ENCODE data around the gene PRSS33. TPM values are rescaled to one million over a fixed set of nuclear protein-coding genes. Genes with fewer than 3 reads are reported as not detected.
A peak's percentile ranks its signal among the peaks of the same experiment; 100 is the strongest.

Gene PRSS33
- total RNA-seq, 2 experiments from 2014 or later, result not detected

- no peak overlapping the region for H3K27ac Mint-ChIP-seq
- peaks cover 21% of the 10 kb centered on the region for H3K27me3 Mint-ChIP-seq
- no peaks in the 10 kb centered on the region for H3K36me3 Mint-ChIP-seq
- no peak overlapping the region for H3K4me3 Mint-ChIP-seq
- H3K9me3 Mint-ChIP-seq (ENCODE audit: low read depth), result peaks cover 2% of the 10 kb centered on the region
- ATAC-seq (no peak), DNase-seq (no peak)
- no peaks in the 10 kb centered on the region for H3K4me1 Mint-ChIP-seq
- CTCF ChIA-PET, result interaction anchor here (0.7 kb wide), 1 partner anchor 531 kb away, joined by 3 read pairs; no protein-coding TSS in a partner anchor
Measured at GRCh38 chr16:2799859-2800226, 12.5 kb upstream of the PRSS33 start.

- CTCF ChIA-PET, result no interaction called here
- DNase-seq, result no peak
- Mint-ChIP-seq H3K27me3 (peaks cover 22% of the 10 kb centered on the region), H3K36me3 (no peaks in the 10 kb centered on the region), H3K27ac (no peak overlapping the region), H3K9me3 (ENCODE audit: low read depth) (peaks cover 2% of the 10 kb centered on the region), H3K4me1 (no peaks in the 10 kb centered on the region), H3K4me3 (no peak overlapping the region)
- no peak for ATAC-seq
Measured at GRCh38 chr16:2799205-2799858, 12.0 kb upstream of the PRSS33 start.

- H3K9me3 Mint-ChIP-seq (ENCODE audit: low read depth), result peaks cover 1% of the 10 kb centered on the region
- H3K27me3 Mint-ChIP-seq, result peaks cover 22% of the 10 kb centered on the region
- H3K27ac Mint-ChIP-seq, result no peak overlapping the region
- H3K4me1 Mint-ChIP-seq, result no peaks in the 10 kb centered on the region
- no peak overlapping the region for H3K4me3 Mint-ChIP-seq
- CTCF ChIA-PET, result no interaction called here
- H3K36me3 Mint-ChIP-seq, result no peaks in the 10 kb centered on the region
- DNase-seq (no peak), ATAC-seq (no peak)
Measured at GRCh38 chr16:2798723-2799204, 11.4 kb upstream of the PRSS33 start.

GRCh38 chr16:2795395-2796143 lies 8.2 kb upstream of the PRSS33 start:
- ATAC-seq (no peak), DNase-seq (no peak)
- Mint-ChIP-seq H3K4me3 (no peak overlapping the region), H3K4me1 (no peaks in the 10 kb centered on the region), H3K27me3 (peaks cover 34% of the 10 kb centered on the region), H3K36me3 (no peaks in the 10 kb centered on the region), H3K9me3 (ENCODE audit: low read depth) (no peaks in the 10 kb centered on the region), H3K27ac (no peak overlapping the region)
- CTCF ChIA-PET, result no interaction called here

- CTCF ChIA-PET, result no interaction called here
- H3K27me3 Mint-ChIP-seq, result peaks cover 37% of the 10 kb centered on the region
- DNase-seq (no peak), ATAC-seq (no peak)
- no peaks in the 10 kb centered on the region for H3K9me3 Mint-ChIP-seq (ENCODE audit: low read depth)
- no peak overlapping the region for H3K27ac Mint-ChIP-seq
- no peaks in the 10 kb centered on the region for H3K4me1 Mint-ChIP-seq
- H3K4me3 Mint-ChIP-seq, result no peak overlapping the region
- H3K36me3 Mint-ChIP-seq, result no peaks in the 10 kb centered on the region
Measured at GRCh38 chr16:2792940-2793339, 5.6 kb upstream of the PRSS33 start.

GRCh38 chr16:2791174-2791573 lies 3.8 kb upstream of the PRSS33 start:
- no peak overlapping the region for H3K4me3 Mint-ChIP-seq
- H3K36me3 Mint-ChIP-seq, result no peaks in the 10 kb centered on the region
- H3K4me1 Mint-ChIP-seq, result peaks cover 3% of the 10 kb centered on the region
- H3K9me3 Mint-ChIP-seq (ENCODE audit: low read depth), result no peaks in the 10 kb centered on the region
- CTCF ChIA-PET, result interaction anchor here (0.8 to 1.4 kb wide), 2 partner anchors 13 to 26 kb away, joined by 3 read pairs; partner anchors contain the start of gene PRSS21
- DNase-seq (no peak), ATAC-seq (no peak)
- peaks cover 37% of the 10 kb centered on the region for H3K27me3 Mint-ChIP-seq
- H3K27ac Mint-ChIP-seq, result no peak overlapping the region

- H3K36me3 Mint-ChIP-seq, result no peaks in the 10 kb centered on the region
- H3K27me3 Mint-ChIP-seq, result peaks cover 33% of the 10 kb centered on the region
- DNase-seq (no peak), ATAC-seq (no peak)
- H3K4me1 Mint-ChIP-seq, result peaks cover 6% of the 10 kb centered on the region
- no peak overlapping the region for H3K27ac Mint-ChIP-seq
- no peak overlapping the region for H3K4me3 Mint-ChIP-seq
- H3K9me3 Mint-ChIP-seq (ENCODE audit: low read depth), result no peaks in the 10 kb centered on the region
- CTCF ChIA-PET, result interaction anchor here (0.7 to 1.4 kb wide), 3 partner anchors 26 to 77 kb away, joined by 3 to 4 read pairs (median 3); partner anchors contain the start of gene PRSS21
Measured at GRCh38 chr16:2790631-2791030, 3.3 kb upstream of the PRSS33 start.

GRCh38 chr16:2787961-2788360 lies 601 bp upstream of the PRSS33 start:
- H3K27ac Mint-ChIP-seq, result no peak overlapping the region

GRCh38 chr16:2786826-2787151 lies 571 bp downstream of the PRSS33 start:
- H3K27me3 Mint-ChIP-seq, result peaks cover 15% of the 10 kb centered on the region
- no peak overlapping the region for H3K4me3 Mint-ChIP-seq
- H3K36me3 Mint-ChIP-seq, result no peaks in the 10 kb centered on the region
- CTCF ChIA-PET, result no interaction called here
- DNase-seq (no peak), ATAC-seq (no peak)
- H3K27ac Mint-ChIP-seq, result no peak overlapping the region
- peaks cover 9% of the 10 kb centered on the region for H3K4me1 Mint-ChIP-seq
- H3K9me3 Mint-ChIP-seq (ENCODE audit: low read depth), result no peaks in the 10 kb centered on the region

More at GRCh38 chr16:2787961-2788360, 601 bp upstream of the PRSS33 start:
- Mint-ChIP-seq H3K36me3 (no peaks in the 10 kb centered on the region), H3K4me3 (no peak overlapping the region), H3K4me1 (peaks cover 9% of the 10 kb centered on the region), H3K9me3 (ENCODE audit: low read depth) (no peaks in the 10 kb centered on the region), H3K27me3 (peaks cover 19% of the 10 kb centered on the region)
- no peak for DNase-seq
- CTCF ChIA-PET, result no interaction called here
- ATAC-seq, result no peak

GRCh38 chr16:2786061-2786825 lies 1.1 kb downstream of the PRSS33 start:
- no peaks in the 10 kb centered on the region for H3K9me3 Mint-ChIP-seq (ENCODE audit: low read depth)
- CTCF ChIA-PET, result no interaction called here
- ATAC-seq (no peak), DNase-seq (no peak)
- H3K36me3 Mint-ChIP-seq, result no peaks in the 10 kb centered on the region
- H3K27me3 Mint-ChIP-seq, result peaks cover 15% of the 10 kb centered on the region
- H3K27ac Mint-ChIP-seq, result no peak overlapping the region
- H3K4me1 Mint-ChIP-seq, result peaks cover 9% of the 10 kb centered on the region
- peak overlapping the region; percentile 13 for H3K4me3 Mint-ChIP-seq

GRCh38 chr16:2785101-2785991 lies 2.0 kb downstream of the PRSS33 start:
- Mint-ChIP-seq H3K27me3 (peaks cover 13% of the 10 kb centered on the region), H3K27ac (no peak overlapping the region), H3K36me3 (no peaks in the 10 kb centered on the region), H3K4me1 (peaks cover 9% of the 10 kb centered on the region), H3K9me3 (ENCODE audit: low read depth) (no peaks in the 10 kb centered on the region), H3K4me3 (peak overlapping the region; percentile 64)
- CTCF ChIA-PET, result interaction anchor here (0.7 to 1.4 kb wide), 2 partner anchors 76 to 83 kb away, joined by 3 to 7 read pairs; no protein-coding TSS in a partner anchor
- DNase-seq, result no peak
- ATAC-seq, result peak; percentile 71

- Mint-ChIP-seq H3K27me3 (peaks cover 9% of the 10 kb centered on the region), H3K9me3 (ENCODE audit: low read depth) (no peaks in the 10 kb centered on the region), H3K4me3 (peak overlapping the region; percentile 64), H3K4me1 (peaks cover 9% of the 10 kb centered on the region), H3K27ac (no peak overlapping the region), H3K36me3 (no peaks in the 10 kb centered on the region)
- ATAC-seq, result no peak
- CTCF ChIA-PET, result interaction anchor here (0.7 to 1.4 kb wide), 2 partner anchors 76 to 84 kb away, joined by 3 to 7 read pairs; no protein-coding TSS in a partner anchor
- DNase-seq, result no peak
Measured at GRCh38 chr16:2784358-2785100, 2.8 kb downstream of the PRSS33 start.
